ENCODE data around the gene ZDHHC8.

DNA sequence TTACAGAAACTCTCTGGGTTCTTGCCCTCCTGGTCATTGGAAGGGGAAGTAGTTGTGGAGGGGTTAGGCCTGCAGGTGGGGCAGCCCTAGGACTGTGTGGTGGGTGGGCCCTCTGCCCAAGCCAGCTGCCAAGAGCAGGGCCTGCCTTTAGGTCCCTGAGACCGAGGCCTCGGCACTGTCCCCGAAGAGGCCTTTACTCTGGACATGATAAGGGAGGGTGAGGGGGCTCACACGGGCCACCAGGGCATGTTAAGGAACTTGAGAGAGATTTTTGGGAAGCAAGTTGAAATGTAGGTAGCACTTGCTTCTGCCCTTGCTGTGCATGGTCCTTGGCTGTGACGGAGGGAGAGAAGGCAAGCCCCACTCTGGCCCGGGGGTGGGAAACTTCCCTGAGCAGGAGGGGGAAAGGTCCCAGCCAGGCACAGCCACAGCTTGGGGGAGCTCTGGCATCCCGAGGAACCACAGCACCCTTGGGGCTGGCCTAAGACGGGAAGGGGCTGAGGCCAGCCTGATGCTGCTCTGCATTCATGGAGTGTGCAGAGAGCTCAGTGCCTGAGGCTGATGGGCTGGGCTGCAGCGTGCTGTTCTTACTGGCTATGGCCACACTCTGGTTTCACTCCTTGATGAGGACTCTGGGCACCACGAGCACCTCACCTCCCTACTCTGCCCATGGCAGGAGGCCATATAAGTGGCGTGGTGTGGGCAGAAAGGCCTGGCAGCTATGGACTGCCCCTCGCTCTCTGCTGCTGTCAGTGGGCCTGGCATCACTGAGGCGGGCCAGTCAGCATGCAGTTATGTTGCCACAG, 23.4 kb upstream of the ZDHHC8 start:
- TF ChIP-seq CTCF (IDR thresholded peaks at IDR 0.05) = no peak
- no peak for TF ChIP-seq POLR2AphosphoS5 (IDR thresholded peaks at IDR 0.05)
